RKO (cell line): ENCODE measurements around the gene CRTC1.

Source experiments
- DNase-seq: peaks from one replicate; pipeline ENCODE4 v3.0.0-alpha.2; 2016; ENCODE audit warnings: low spot score

CRTC1 gene

GRCh38 chr19:18770663-18771327 lies 87.3 kb downstream of the CRTC1 start:
- DNase-seq = no peak

DNA sequence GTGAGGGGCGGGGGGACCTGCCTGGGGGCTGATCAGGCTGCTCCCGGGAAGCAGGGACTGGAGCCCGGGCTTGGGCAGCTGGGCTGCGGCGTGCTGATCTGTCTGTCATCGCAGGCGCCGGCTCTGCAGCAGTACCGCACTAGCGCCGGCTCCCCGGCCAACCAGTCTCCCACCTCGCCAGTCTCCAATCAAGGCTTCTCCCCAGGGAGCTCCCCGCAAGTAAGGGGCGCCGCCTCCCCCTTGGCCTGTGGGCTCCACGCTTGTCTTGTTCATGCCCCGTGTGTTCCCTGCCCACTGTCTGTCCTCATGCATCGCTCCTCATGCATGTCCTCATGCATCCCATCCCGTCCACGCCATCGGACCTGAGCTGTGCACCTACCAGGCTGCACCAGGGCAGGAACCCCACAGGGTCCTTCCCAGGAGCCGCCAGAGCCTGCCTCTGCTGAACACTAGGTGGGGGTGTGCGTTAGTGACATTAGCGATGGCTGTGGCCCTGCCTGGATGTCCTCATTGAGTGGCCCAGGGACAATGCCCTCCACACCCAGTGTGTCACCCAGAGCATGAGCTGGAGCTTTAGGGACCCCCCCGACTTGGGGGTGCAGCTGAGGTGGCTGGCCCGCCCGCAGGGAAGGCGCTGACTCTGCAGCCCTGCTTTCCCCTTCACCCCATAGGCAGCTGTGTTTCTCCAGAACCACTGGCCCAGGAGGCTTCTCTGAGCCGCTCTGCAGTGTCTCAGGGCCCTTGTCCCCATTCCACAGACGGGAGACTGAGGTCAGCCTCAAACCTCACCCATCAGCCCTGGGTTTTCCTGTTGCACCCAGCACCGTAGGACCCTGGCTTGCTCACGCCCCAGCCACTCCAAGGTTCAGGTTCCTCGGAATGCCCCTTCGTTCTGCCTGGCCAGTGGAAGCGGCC lies 88.1 kb downstream of the CRTC1 start:
- no peak for DNase-seq

- no peak for DNase-seq
Observed at GRCh38 chr19:18772620-18773587, 89.4 kb downstream of the CRTC1 start.

GRCh38 chr19:18773682-18774081 lies 90.2 kb downstream of the CRTC1 start:
- no peak for DNase-seq

DNA sequence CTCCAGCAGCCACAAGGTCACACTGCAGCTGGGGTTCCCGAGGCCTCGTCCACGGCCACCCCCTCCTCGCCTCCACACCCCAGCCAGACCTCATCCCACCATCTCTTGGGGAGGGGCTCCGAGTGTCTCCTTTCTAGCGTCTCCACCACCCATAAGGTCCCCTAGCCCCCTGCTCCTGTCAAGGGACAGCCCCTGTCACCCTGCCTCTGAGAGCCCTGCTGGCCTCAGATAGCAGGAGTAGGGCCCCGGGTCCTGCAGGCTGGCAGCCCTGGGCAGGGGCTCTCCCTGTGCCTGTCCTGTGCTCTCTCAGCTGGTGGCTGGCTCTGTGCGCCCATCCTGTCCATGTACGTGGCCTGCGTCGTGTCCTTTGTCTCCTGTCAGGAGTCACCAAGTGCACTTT lies 90.6 kb downstream of the CRTC1 start:
- no peak for DNase-seq

- no peak for DNase-seq
Observed at GRCh38 chr19:18774782-18775444, 91.4 kb downstream of the CRTC1 start.

DNA sequence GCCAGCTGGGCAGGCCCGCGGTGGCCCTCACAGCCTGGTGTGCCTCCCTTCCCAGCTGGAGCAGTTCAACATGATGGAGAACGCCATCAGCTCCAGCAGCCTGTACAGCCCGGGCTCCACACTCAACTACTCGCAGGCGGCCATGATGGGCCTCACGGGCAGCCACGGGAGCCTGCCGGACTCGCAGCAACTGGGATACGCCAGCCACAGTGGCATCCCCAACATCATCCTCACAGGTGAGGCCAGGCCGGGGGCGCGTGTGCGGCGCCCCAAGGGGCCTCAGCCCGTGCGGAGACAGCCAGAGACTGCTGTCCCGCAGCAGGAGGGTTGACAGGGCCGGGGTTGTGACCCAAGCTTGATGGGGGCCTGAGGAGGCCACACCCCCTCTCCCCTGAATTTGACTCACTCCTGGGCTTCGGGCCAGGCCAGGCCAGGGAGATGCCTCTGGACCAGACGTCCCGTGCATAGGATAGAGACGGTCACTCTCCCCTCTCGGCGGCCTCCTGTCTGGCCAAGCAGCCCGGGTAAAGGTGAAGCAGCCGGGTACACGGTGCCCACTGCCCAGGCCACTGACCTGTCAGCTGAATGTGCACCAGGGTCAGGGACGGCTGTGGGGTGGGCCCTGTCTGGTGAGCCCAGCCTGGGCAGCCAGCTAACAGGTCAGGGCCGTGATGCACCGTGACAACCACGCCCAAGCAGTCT lies 92.3 kb downstream of the CRTC1 start:
- peak; percentile 41 for DNase-seq

- peak; percentile 65 for DNase-seq
Observed at GRCh38 chr19:18776288-18776594, 92.8 kb downstream of the CRTC1 start.

DNA sequence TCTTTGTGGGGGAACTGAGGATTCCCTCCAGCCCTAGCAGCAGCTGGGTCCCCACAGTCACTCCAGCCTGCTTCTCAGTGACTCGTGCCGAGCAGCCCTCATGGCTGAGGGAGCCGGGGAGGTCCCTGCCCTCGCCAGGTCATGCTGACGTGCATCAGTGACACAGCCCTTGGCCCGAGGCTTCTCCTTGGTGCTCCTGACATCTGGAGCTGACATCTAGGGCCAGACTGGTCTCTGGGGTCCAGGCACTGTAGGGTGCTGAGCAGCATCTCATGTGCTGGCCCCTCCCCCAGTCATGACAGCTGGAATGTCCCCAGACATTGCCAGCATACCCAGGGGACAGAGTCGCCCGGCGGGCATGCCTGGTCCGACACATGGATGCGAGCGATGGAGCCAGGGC lies 93.3 kb downstream of the CRTC1 start:
- DNase-seq = peak; percentile 65

GRCh38 chr19:18777301-18778075 lies 94.0 kb downstream of the CRTC1 start:
- DNase-seq = no peak

GRCh38 chr19:18778076-18778389 lies 94.6 kb downstream of the CRTC1 start:
- no peak for DNase-seq

- DNase-seq = no peak
Observed at GRCh38 chr19:18778826-18779495, 95.5 kb downstream of the CRTC1 start.

DNA sequence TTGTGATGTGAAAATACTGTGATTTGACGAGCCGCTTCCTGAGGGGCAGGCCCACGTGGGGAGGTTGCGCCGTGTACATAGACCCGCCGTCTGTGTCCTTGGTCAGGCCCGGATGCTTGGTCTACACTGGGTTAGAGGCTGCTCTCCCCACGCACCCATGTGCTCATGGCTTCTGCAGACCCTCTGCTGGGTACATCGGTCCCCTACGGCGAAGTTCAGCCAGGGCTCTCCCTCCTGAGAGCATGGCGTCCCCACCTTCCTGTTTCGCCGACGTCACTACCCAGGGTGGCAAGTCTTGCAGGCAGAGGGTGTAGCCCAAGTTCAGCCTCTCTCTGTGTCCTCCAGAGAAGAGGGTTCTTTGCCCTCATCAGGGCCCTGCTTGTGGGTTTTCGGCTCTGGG lies 96.6 kb downstream of the CRTC1 start:
- DNase-seq = no peak

GRCh38 chr19:18780631-18781030 lies 97.2 kb downstream of the CRTC1 start:
- DNase-seq = no peak

DNA sequence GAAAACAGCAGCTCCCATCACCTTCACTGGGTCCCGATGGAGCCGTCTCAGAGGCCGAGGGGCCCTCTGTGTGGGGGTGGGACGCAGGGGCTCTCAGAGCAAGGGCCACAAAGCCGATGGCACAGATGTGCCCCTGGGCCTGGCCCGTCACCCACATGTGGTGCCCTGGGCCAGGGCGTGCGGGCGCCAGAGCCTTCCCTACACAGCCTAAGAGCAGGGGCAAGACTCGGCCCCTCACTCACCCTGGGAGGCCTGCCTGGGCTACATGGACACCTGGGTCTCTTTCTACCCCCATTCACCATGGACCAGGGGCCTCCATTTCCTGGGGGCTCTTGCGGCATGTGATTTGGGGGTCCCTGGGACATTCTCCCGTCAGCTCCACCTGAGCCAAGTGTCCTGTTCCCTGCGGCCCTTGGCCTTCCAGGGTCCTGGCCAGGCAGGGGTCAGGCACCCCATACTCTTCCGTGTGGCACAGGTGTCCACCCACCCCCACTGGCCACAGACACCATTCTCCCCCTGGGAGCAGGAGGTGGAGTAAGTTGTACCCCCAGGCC lies 97.6 kb downstream of the CRTC1 start:
- DNase-seq = no peak

GRCh38 chr19:18781885-18782527 lies 98.5 kb downstream of the CRTC1 start:
- DNase-seq = no peak

DNA sequence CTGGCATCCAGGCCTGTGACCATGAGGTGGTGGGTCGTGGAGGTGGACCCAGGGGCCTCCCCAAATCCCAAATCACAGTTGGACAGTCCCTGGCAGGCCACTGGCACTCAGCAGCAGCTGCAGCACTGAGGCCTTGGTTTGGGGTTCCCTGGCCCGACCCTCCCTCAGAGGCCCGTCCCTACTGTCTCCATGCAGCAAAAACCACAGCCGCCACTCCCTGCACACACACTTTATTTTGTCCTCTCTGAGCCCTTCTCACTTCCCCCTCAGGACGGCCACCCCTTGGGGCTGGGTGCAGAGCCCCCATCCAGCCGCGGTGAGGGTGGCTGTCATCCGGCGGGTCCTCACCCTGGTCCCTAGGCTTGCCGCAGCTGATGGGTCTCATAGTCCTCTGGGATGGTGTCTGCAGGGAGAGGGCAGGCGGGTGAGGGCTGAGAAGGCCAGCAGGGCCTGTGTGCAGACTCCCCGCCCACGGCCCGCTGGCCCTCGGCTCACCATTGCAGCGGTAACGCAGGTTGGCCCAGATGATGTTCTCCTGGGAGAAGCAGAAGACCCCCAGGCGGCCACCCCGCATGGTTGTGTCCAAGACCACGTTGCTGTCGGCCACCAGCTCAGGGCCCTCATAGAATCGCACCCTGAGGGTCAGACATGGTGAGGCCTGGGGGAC lies 99.2 kb downstream of the CRTC1 start:
- no peak for DNase-seq

DNA sequence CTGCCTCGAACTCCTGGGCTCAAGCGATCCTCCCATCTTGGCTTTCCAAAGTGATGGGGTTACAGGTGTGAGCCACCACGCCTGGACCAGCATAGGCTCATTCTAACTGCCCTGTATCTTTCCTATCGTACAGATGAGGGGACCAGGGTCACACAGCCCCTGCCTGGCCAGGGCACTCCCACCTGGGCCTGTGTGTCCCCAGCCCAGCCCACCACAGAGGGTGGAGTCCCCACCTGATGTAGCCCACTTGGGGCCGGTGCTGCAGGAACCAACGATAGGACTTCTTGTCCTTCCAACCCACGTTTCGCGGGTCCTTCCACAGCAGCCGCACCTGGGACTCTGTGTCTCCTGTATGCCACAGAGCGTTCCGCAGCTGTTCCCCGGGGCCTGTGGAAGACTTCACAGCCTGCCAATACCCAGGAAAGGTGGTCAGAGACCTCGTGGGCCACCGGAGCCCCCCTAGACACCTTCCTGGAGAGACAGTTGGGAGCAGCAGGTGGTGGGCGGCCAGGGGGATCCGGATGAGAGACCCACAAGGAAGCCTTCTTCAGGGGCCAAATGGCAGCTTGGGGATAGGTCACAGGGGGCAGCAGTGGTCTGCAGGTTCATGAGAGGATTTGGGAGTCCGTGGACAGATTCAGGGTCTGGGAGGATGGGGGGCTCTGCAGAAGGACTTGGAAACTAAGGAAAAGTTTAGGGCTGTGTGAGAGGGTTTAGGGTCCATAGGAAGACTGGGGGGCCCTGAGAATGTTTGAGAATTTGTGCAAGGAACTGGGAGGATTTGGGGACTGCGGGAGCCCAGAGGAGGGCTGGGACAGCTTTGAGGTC lies 100.7 kb downstream of the CRTC1 start:
- DNase-seq = no peak
